Thyroid gland (tissue), 4 donors: ENCODE data around the gene MAFG.

ENCODE experiments used
- POLR2A ChIP-seq, 2 donors: fragments of 450-650 bp; IDR thresholded peaks; one replicate each; pipeline ENCODE4 v1.6.1; 2017; ENCODE audit warnings: antibody characterized with exemption in 2 of 2, mild to moderate bottlenecking in 2 of 2, moderate library complexity in 1 of 2
- TF ChIP-seq, protein P1 (sequence below), 6 experiments: fragments of 200-600 bp in 3 of 6; fragments of 450-650 bp in 3 of 6; sonication (generic) in 3 of 6; IDR thresholded peaks; one replicate each; pipeline ENCODE4 v1.5.1; 2016 to 2019; ENCODE audit warnings: antibody characterized with exemption in 6 of 6, mild to moderate bottlenecking in 2 of 6, inconsistent platforms in 1 of 6, moderate library complexity in 1 of 6

DNA sequence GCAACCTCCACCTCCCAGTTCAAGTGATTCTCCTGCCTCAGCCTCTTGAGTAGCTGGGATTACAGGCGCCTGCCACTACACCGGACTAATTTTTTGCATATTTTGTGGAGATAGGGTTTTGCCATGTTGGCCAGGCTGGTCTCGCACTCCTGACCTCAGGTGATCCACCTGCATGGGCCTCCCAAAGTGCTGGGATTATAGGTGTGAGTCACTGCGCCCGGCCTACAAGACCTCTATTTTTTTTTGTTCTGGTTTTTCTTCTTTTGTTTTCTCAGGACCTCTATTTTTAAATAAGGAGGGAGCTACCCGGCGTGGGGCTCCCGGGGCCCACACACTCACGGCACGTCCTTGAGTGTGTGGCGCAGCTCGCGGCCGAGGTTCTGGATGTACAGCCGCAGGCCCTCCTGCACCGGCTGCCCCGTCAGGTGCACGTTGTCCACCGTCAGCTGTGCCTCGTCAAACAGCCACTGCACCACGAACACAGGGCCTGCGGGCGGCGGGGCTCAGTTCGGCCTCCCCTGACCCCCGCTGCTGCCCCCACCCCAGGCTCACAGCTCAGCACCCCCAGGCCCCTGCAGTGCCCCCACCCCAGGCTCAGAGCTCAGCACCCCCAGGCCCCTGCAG lies 27.6 kb upstream of the MAFG start:
- TF ChIP-seq, protein P1, sequence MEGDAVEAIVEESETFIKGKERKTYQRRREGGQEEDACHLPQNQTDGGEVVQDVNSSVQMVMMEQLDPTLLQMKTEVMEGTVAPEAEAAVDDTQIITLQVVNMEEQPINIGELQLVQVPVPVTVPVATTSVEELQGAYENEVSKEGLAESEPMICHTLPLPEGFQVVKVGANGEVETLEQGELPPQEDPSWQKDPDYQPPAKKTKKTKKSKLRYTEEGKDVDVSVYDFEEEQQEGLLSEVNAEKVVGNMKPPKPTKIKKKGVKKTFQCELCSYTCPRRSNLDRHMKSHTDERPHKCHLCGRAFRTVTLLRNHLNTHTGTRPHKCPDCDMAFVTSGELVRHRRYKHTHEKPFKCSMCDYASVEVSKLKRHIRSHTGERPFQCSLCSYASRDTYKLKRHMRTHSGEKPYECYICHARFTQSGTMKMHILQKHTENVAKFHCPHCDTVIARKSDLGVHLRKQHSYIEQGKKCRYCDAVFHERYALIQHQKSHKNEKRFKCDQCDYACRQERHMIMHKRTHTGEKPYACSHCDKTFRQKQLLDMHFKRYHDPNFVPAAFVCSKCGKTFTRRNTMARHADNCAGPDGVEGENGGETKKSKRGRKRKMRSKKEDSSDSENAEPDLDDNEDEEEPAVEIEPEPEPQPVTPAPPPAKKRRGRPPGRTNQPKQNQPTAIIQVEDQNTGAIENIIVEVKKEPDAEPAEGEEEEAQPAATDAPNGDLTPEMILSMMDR (IDR thresholded peaks at IDR 0.05) = no peak
- no peak for TF ChIP-seq POLR2A (IDR thresholded peaks at IDR 0.05)
